Lung microvascular endothelial cell (primary cell): ENCODE results near the gene GSS. TPM values are rescaled to one million over a fixed set of nuclear protein-coding genes. Genes with fewer than 3 reads are reported as not detected.

Source experiments
- DNase-seq, 2 donors: peaks; one replicate each; pipeline versions ENCODE4 v3.0.0 to v3.0.0-alpha.2; 2010; ENCODE audit warnings: low read depth in 2 of 2
- total RNA-seq: library from RNA; depleted of rRNA; stranded (reverse); fragments of >200 nt; gene quantifications from 2 replicates; pipeline ENCODE4 v1.2.1, GENCODE V29; 2014

GSS gene
- total RNA-seq, 1 donor from 2014 or later, result 61.1 TPM

- DNase-seq, result no peak
Measured at GRCh38 chr20:34978092-34978744, 22.6 kb upstream of the GSS start.

GRCh38 chr20:34977365-34978091, 21.9 kb upstream of the GSS start:
- DNase-seq, result peak in 1 of 2 donors; percentile 29

- DNase-seq, result no peak
Measured at GRCh38 chr20:34976286-34976685, 20.7 kb upstream of the GSS start.

- no peak for DNase-seq
Measured at GRCh38 chr20:34974246-34974645, 18.6 kb upstream of the GSS start.

- DNase-seq, result no peak
Measured at GRCh38 chr20:34971561-34972235, 16.1 kb upstream of the GSS start.

GRCh38 chr20:34970846-34971560, 15.4 kb upstream of the GSS start:
- no peak for DNase-seq

GRCh38 chr20:34970193-34970840, 14.7 kb upstream of the GSS start:
- DNase-seq, result no peak

- no peak for DNase-seq
Measured at GRCh38 chr20:34968042-34968775, 12.6 kb upstream of the GSS start.

GRCh38 chr20:34967421-34967820, 11.8 kb upstream of the GSS start:
- no peak for DNase-seq

- DNase-seq, result no peak
Measured at GRCh38 chr20:34965051-34965450, 9.4 kb upstream of the GSS start.

- DNase-seq, result no peak
Measured at GRCh38 chr20:34964486-34964885, 8.9 kb upstream of the GSS start.

- no peak for DNase-seq
Measured at GRCh38 chr20:34956751-34957472, 1.3 kb upstream of the GSS start.

- DNase-seq, result no peak
Measured at GRCh38 chr20:34956041-34956458, 444 bp upstream of the GSS start.

GRCh38 chr20:34954904-34955230, 739 bp downstream of the GSS start:
- DNase-seq, result peak; percentile 43 to 56

- DNase-seq, result no peak
Measured at GRCh38 chr20:34953960-34954359, 1.6 kb downstream of the GSS start.

- peak in 1 of 2 donors; percentile 15 for DNase-seq
Measured at GRCh38 chr20:34952671-34953070, 2.9 kb downstream of the GSS start.

- DNase-seq, result peak in 1 of 2 donors; percentile 79
Measured at GRCh38 chr20:34951652-34952051, 4.0 kb downstream of the GSS start.

- no peak for DNase-seq
Measured at GRCh38 chr20:34951252-34951651, 4.4 kb downstream of the GSS start.

GRCh38 chr20:34949120-34949519, 6.5 kb downstream of the GSS start:
- no peak for DNase-seq

GRCh38 chr20:34948030-34948429, 7.6 kb downstream of the GSS start:
- peak in 1 of 2 donors; percentile 79 for DNase-seq
